ENCODE measurements around the gene ENTR1. TPM values are rescaled to one million over a fixed set of nuclear protein-coding genes. Genes with fewer than 3 reads are reported as not detected.

The ENTR1 gene
- total and polyA plus RNA-seq, 2 of the 13 experiments (the other 11 are each of a cell fraction or from before 2014, with no cell fraction given): 70.1 to 76.4 TPM

GRCh38 chr9:136410500-136411287 is at the start of gene ENTR1, which contains the start of gene PMPCA (continued):
- TF ChIP-seq NFAT5 (CRISPR knock-in tag; IDR thresholded peaks at IDR 0.05) (no peak), TGIF2 (CRISPR knock-in tag; IDR thresholded peaks at IDR 0.05) (peak; percentile 93), ZNF484 (CRISPR knock-in tag; IDR thresholded peaks at IDR 0.05; ENCODE audit: borderline replicate concordance, low read depth) (peak; percentile 82; the same call in 1 of the 2 replicates), ZFP91 (CRISPR knock-in tag; IDR thresholded peaks at IDR 0.05; ENCODE audit: borderline replicate concordance) (peak; percentile 63), CHD2 (IDR thresholded peaks at IDR 0.05; ENCODE audit: low read depth, low read length) (peak; percentile 68), ATF7-NPFF (CRISPR knock-in tag; IDR thresholded peaks at IDR 0.05; ENCODE audit: low read depth) (peak; percentile 86), ZNF687 (CRISPR knock-in tag; IDR thresholded peaks at IDR 0.05) (peak; percentile 67; the same call in 1 of the 2 replicates), CREM (IDR thresholded peaks at IDR 0.05) (peak; percentile 75), CREM (CRISPR knock-in tag; IDR thresholded peaks at IDR 0.05) (peak; percentile 64), ZNF367 (CRISPR knock-in tag; IDR thresholded peaks at IDR 0.05; ENCODE audit: borderline replicate concordance) (0 out of 2 replicates have a peak, but pooled peaks have one; percentile 55), TSC22D2 (CRISPR knock-in tag; IDR thresholded peaks at IDR 0.05; ENCODE audit: borderline replicate concordance) (0 out of 2 replicates have a peak, but pooled peaks have one; percentile 42), FOXC1 (CRISPR knock-in tag; IDR thresholded peaks at IDR 0.05; ENCODE audit: borderline replicate concordance) (no peak), POLR2AphosphoS5 (IDR thresholded peaks at IDR 0.05; ENCODE audit: low read depth, low read length) (peak; percentile 92), ZNF343 (CRISPR knock-in tag; IDR thresholded peaks at IDR 0.05) (0 out of 2 replicates have a peak, but pooled peaks have one; percentile 1), ZFP37 (CRISPR knock-in tag; IDR thresholded peaks at IDR 0.05; ENCODE audit: borderline replicate concordance) (no peak; the same call in 1 of the 2 replicates)

Measured in HepG2 (cell line).